HEK293 (cell line): ENCODE data around the gene SMC4.

Experiments
- PRDM6 ChIP-seq: fragments of 450-650 bp; formaldehyde crosslinking; IDR thresholded peaks from 2 replicates; pipeline ENCODE4 v1.5.1; 2017; ENCODE audit warnings: missing biosample characterization, missing genetic modification characterization
- RBAK ChIP-seq: fragments of 450-650 bp; formaldehyde crosslinking; IDR thresholded peaks from 2 replicates; pipeline ENCODE4 v1.5.1; 2016; ENCODE audit warnings: missing biosample characterization, missing genetic modification characterization
- ZBTB1 ChIP-seq: fragments of 450-650 bp; formaldehyde crosslinking; IDR thresholded peaks from 2 replicates; pipeline ENCODE4 v1.5.1; 2016; ENCODE audit warnings: missing biosample characterization, missing genetic modification characterization
- ZFHX2 ChIP-seq: fragments of 450-650 bp; formaldehyde crosslinking; conservative IDR thresholded peaks from 2 replicates; pipeline ENCODE4 v1.5.1; 2016; ENCODE audit warnings: missing biosample characterization, missing genetic modification characterization
- ZNF211 ChIP-seq: fragments of 450-650 bp; formaldehyde crosslinking; IDR thresholded peaks from 2 replicates; pipeline ENCODE4 v1.5.1; 2016; ENCODE audit warnings: low read depth, missing biosample characterization, missing genetic modification characterization
- ZNF37A ChIP-seq: fragments of 450-650 bp; IDR thresholded peaks from 2 replicates; pipeline ENCODE4 v1.5.1; 2018; ENCODE audit warnings: missing biosample characterization, missing genetic modification characterization
- ZNF558 ChIP-seq: fragments of 450-650 bp; formaldehyde crosslinking; IDR thresholded peaks from 2 replicates; pipeline ENCODE4 v1.5.1; 2016; ENCODE audit warnings: missing biosample characterization, missing genetic modification characterization
- TF ChIP-seq, protein P1 (sequence below): fragments of 450-650 bp; formaldehyde crosslinking; IDR thresholded peaks from 2 replicates; pipeline ENCODE4 v1.5.1; 2016; ENCODE audit warnings: missing biosample characterization, missing genetic modification characterization

DNA sequence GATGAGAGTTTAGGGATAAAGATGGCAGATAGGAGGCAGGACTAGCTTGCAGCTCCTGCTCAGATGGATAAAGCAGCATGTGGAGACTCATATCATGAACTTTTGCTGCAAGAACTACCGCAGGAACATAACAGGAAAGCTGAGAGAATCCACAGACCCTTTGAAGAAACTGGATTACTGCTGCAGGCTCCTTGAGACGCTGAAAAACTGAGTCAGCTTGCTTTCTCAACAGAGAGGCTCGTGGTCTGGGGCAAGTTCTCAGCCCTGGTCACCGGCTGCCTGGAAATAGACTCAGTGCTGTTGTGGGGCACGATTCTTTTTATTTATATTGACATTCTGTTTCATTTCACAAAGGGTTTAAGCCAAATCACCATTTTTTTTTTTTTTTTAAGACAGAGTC is 78.9 kb downstream of the SMC4 start:
- TF ChIP-seq, protein P1, sequence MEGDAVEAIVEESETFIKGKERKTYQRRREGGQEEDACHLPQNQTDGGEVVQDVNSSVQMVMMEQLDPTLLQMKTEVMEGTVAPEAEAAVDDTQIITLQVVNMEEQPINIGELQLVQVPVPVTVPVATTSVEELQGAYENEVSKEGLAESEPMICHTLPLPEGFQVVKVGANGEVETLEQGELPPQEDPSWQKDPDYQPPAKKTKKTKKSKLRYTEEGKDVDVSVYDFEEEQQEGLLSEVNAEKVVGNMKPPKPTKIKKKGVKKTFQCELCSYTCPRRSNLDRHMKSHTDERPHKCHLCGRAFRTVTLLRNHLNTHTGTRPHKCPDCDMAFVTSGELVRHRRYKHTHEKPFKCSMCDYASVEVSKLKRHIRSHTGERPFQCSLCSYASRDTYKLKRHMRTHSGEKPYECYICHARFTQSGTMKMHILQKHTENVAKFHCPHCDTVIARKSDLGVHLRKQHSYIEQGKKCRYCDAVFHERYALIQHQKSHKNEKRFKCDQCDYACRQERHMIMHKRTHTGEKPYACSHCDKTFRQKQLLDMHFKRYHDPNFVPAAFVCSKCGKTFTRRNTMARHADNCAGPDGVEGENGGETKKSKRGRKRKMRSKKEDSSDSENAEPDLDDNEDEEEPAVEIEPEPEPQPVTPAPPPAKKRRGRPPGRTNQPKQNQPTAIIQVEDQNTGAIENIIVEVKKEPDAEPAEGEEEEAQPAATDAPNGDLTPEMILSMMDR (tag by site-specific recombination) = no peak
- TF ChIP-seq ZNF211 (tag by site-specific recombination) = no peak
- no peak for TF ChIP-seq ZNF37A (tag by site-specific recombination)
- TF ChIP-seq PRDM6 (tag by site-specific recombination) = no peak
- TF ChIP-seq ZBTB1 (tag by site-specific recombination) = no peak
- TF ChIP-seq ZNF558 (tag by site-specific recombination) = no peak
- no peak for TF ChIP-seq ZFHX2 (tag by site-specific recombination)
- TF ChIP-seq RBAK (tag by site-specific recombination) = no peak
